ENCODE data around the gene PTPN7. TPM values are rescaled to one million over a fixed set of nuclear protein-coding genes. Genes with fewer than 3 reads are reported as not detected.

Gene PTPN7
- total RNA-seq, 1 experiment from 2014 or later: not detected

DNA sequence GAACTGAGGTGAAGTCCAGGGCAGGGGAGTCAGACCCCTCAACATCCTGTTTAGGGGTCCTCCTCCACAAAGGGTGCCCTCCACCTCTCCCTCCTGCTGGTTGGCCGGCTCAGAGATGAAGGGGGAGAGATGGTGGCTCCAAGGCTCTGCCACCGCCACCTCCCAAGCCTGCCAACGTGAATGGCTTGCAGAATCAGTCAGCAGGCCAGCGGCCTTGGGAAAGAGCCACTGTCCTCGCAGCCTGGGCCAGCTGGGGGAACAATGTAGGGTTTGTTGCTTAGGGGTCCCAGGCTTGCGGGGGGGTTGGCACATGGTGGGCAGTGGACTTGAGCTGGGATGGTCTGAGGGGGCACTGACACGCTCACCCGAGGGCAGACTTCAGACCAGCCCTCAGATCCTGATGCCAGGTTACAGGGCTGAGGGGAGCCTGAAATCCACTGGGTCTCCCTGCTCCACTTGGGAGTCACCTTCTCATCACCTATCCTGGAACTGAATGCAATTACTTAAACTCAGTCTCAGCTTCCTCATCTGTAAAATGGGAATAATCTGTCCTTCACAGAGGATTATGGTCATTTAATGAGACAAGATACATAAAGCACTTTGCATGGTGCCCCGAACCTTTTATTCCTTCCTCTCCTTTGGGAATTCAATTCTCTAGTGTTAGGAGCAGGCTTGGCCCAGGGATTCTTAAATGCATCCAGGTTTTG, 29.4 kb downstream of the PTPN7 start:
- H3K79me2 ChIP-seq (ENCODE audit: low read depth): no peaks in the 10 kb centered on the region
- 0 out of 2 replicates have a peak, but pooled peaks cover 6% of the 10 kb centered on the region for H3K36me3 ChIP-seq (ENCODE audit: low read depth)
- CTCF ChIA-PET: no interaction called here
- H3K27me3 ChIP-seq (ENCODE audit: insufficient read depth, low read depth): no peaks in the 10 kb centered on the region
- no peaks in the 10 kb centered on the region; the same call in 1 of the 2 replicates for H4K20me1 ChIP-seq (ENCODE audit: insufficient read depth)
- TF ChIP-seq, protein P1, sequence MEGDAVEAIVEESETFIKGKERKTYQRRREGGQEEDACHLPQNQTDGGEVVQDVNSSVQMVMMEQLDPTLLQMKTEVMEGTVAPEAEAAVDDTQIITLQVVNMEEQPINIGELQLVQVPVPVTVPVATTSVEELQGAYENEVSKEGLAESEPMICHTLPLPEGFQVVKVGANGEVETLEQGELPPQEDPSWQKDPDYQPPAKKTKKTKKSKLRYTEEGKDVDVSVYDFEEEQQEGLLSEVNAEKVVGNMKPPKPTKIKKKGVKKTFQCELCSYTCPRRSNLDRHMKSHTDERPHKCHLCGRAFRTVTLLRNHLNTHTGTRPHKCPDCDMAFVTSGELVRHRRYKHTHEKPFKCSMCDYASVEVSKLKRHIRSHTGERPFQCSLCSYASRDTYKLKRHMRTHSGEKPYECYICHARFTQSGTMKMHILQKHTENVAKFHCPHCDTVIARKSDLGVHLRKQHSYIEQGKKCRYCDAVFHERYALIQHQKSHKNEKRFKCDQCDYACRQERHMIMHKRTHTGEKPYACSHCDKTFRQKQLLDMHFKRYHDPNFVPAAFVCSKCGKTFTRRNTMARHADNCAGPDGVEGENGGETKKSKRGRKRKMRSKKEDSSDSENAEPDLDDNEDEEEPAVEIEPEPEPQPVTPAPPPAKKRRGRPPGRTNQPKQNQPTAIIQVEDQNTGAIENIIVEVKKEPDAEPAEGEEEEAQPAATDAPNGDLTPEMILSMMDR (conservative IDR thresholded peaks at IDR 0.05): no peak
- TF ChIP-seq EZH2 (IDR thresholded peaks at IDR 0.05; ENCODE audit: low read depth): no peak
- peaks cover 12% of the 10 kb centered on the region for H3K4me1 ChIP-seq (replicated peaks; ENCODE audit: insufficient read depth)
- H3K27ac ChIP-seq: no peak overlapping the region
- TSS peak; percentile 35 for BruUV-seq (replicated peaks)
- H3K9me3 ChIP-seq (ENCODE audit: insufficient read depth, low read depth): no peaks in the 10 kb centered on the region
- no peak overlapping the region for H3K4me3 ChIP-seq
- no peaks in the 10 kb centered on the region for H3K9me2 ChIP-seq (ENCODE audit: insufficient read depth)
- intact Hi-C loops (cut with micrococcal nuclease; ENCODE audit: unreplicated experiment): no loop called here
- POLR2A ChIA-PET (ENCODE audit: unreplicated experiment): no interaction called here
- no peak overlapping the region for H3K4me2 ChIP-seq
- no peak overlapping the region for H2AFZ ChIP-seq
- no peak for DNase-seq
- H3F3A ChIP-seq (ENCODE audit: insufficient read depth, low read depth): peaks cover 17% of the 10 kb centered on the region

DNA sequence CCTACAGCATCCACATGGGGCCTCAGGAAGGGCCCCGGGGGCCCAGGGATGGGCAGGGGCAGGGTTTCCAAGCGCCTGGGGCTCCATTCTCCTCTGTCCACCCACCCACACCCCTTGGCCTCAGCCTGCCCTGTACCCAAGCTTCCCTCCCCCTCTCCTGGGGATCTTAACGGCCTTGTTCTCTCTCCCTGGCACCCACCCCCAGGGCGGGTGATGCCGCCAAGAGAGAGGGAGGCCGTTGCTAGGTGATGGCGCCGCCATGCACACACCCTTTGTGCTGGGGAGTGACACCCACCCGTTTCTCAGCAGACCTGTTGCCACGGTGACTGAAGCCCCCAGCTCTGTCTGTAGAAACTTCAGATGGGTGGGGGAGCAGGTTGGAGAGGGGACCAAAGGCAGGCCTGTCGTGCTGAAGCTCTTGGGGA, 30.1 kb downstream of the PTPN7 start:
- Histone ChIP-seq H3K4me1 (replicated peaks; ENCODE audit: insufficient read depth) (peaks cover 12% of the 10 kb centered on the region), H4K20me1 (ENCODE audit: insufficient read depth) (no peaks in the 10 kb centered on the region; the same call in 1 of the 2 replicates), H3K9me2 (ENCODE audit: insufficient read depth) (no peaks in the 10 kb centered on the region), H2AFZ (no peak overlapping the region), H3K4me2 (no peak overlapping the region), H3K27ac (no peak overlapping the region), H3K36me3 (ENCODE audit: low read depth) (0 out of 2 replicates have a peak, but pooled peaks cover 6% of the 10 kb centered on the region), H3K79me2 (ENCODE audit: low read depth) (no peaks in the 10 kb centered on the region), H3F3A (ENCODE audit: insufficient read depth, low read depth) (peaks cover 17% of the 10 kb centered on the region), H3K4me3 (no peak overlapping the region), H3K27me3 (ENCODE audit: insufficient read depth, low read depth) (no peaks in the 10 kb centered on the region), H3K9me3 (ENCODE audit: insufficient read depth, low read depth) (no peaks in the 10 kb centered on the region)
- ChIA-PET POLR2A (ENCODE audit: unreplicated experiment) (interaction anchor here (0.5 kb wide), 1 partner anchor 120 kb away, joined by 3 read pairs; the partner anchor contains the start of gene ELF3), CTCF (no interaction called here)
- no TSS peak for BruUV-seq (replicated peaks)
- DNase-seq: no peak
- TF ChIP-seq, protein P1 (conservative IDR thresholded peaks at IDR 0.05): no peak
- no peak for TF ChIP-seq EZH2 (IDR thresholded peaks at IDR 0.05; ENCODE audit: low read depth)
- intact Hi-C loops (cut with micrococcal nuclease; ENCODE audit: unreplicated experiment): no loop called here

DNA sequence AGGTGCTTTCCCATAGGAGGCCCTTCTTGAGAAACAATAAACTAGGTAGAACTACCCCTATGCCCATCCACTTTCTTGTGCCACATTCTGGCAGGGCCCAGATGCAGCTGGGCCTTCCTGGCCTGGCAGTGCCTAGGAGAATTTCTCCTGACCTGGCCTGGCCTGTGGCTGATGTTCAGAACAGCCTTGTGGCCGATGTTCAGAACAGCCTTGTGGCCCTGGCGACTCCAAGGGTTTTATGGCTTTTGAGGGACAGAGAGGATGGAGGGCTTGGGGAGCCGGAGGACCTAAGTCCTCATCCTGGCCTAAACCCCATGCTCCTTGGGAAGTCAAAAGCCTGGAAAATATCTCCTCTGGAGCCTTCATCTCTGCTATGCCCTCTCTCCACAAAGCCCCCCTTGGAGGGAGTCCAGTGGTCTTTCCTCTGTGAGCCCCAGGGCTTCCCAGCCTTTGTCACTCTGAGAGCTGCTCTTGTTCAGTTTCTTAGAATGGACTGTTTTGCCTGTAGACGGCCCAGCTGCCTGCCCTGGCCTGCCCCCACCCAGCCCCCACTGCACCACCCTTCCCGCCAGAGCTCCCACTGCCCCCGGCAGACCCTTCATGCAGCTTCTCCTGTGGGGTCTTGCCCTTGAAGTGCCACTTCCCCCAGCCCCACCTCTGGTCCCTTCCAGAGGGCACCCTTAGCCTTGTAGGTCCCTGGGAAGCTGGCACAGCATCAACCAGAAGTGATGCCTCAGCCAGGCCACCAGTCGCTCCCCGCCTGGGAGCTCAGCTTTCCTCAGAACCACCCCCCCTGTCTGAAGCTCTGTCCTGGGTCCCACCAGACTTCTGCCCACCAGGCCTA, 30.7 kb downstream of the PTPN7 start:
- H3K36me3 ChIP-seq (ENCODE audit: low read depth): 0 out of 2 replicates have a peak, but pooled peaks cover 6% of the 10 kb centered on the region
- ChIA-PET CTCF (no interaction called here), POLR2A (ENCODE audit: unreplicated experiment) (interaction anchor here (0.5 kb wide), 1 partner anchor 120 kb away, joined by 3 read pairs; the partner anchor contains the start of gene ELF3)
- H3K27ac ChIP-seq: no peak overlapping the region
- intact Hi-C loops (cut with micrococcal nuclease; ENCODE audit: unreplicated experiment): no loop called here
- H2AFZ ChIP-seq: no peak overlapping the region
- H3K9me2 ChIP-seq (ENCODE audit: insufficient read depth): no peaks in the 10 kb centered on the region
- no peak overlapping the region for H3K4me2 ChIP-seq
- peaks cover 12% of the 10 kb centered on the region for H3K4me1 ChIP-seq (replicated peaks; ENCODE audit: insufficient read depth)
- H3K27me3 ChIP-seq (ENCODE audit: insufficient read depth, low read depth): no peaks in the 10 kb centered on the region
- H4K20me1 ChIP-seq (ENCODE audit: insufficient read depth): no peaks in the 10 kb centered on the region; the same call in 1 of the 2 replicates
- no TSS peak for BruUV-seq (replicated peaks)
- no peaks in the 10 kb centered on the region for H3K9me3 ChIP-seq (ENCODE audit: insufficient read depth, low read depth)
- DNase-seq: no peak
- no peaks in the 10 kb centered on the region for H3K79me2 ChIP-seq (ENCODE audit: low read depth)
- TF ChIP-seq EZH2 (IDR thresholded peaks at IDR 0.05; ENCODE audit: low read depth): no peak
- TF ChIP-seq, protein P1 (conservative IDR thresholded peaks at IDR 0.05): no peak
- no peak overlapping the region for H3K4me3 ChIP-seq
- H3F3A ChIP-seq (ENCODE audit: insufficient read depth, low read depth): peaks cover 17% of the 10 kb centered on the region
